Calu3 (cell line): ENCODE results near the gene PLCL2. TPM values are rescaled to one million over a fixed set of nuclear protein-coding genes. Genes with fewer than 3 reads are reported as not detected.

Experiments used
- BruUV-seq: library from RNA; stranded (reverse); fragments of 400-500 nt; replicated peaks from 2 replicates; lab custom pipeline; 2021; lab: Mats Ljungman, UMichigan
- CTCF ChIA-PET: fragments of 300-600 bp; sonication (Branson Sonifier 250); formaldehyde crosslinking; loops from one replicate; lab custom pipeline; 2022; ENCODE audit warnings: antibody characterized with exemption; lab: Charles Lee
- DNase-seq: peaks from one replicate; pipeline ENCODE4 v3.0.0; 2022
- H3K27ac Mint-ChIP-seq: one replicate; pipeline ENCODE4 v1.8.0; 2022; ENCODE audit warnings: mixed read lengths; ENCODE audit not compliant: unreplicated experiment
- H3K27me3 Mint-ChIP-seq: one replicate; pipeline ENCODE4 v1.8.0; 2022; ENCODE audit warnings: mixed read lengths; ENCODE audit not compliant: unreplicated experiment
- H3K36me3 Mint-ChIP-seq: one replicate; pipeline ENCODE4 v1.8.0; 2022; ENCODE audit warnings: mild to moderate bottlenecking, moderate library complexity, mixed read lengths; ENCODE audit not compliant: insufficient read depth, unreplicated experiment
- H3K4me1 Mint-ChIP-seq: one replicate; pipeline ENCODE4 v1.8.0; 2022; ENCODE audit warnings: mild to moderate bottlenecking, low read depth, mixed read lengths; ENCODE audit not compliant: unreplicated experiment
- H3K4me3 Mint-ChIP-seq: one replicate; pipeline ENCODE4 v1.8.0; 2022; ENCODE audit warnings: mild to moderate bottlenecking, low read depth, moderate library complexity, mixed read lengths; ENCODE audit not compliant: unreplicated experiment
- H3K9me3 Mint-ChIP-seq: one replicate; pipeline ENCODE4 v1.8.0; 2022; ENCODE audit warnings: low read depth, mixed read lengths; ENCODE audit not compliant: unreplicated experiment
- CTCF ChIP-seq: fragments of 200-600 bp; IDR thresholded peaks from one replicate; pipeline ENCODE4 v1.8.0; 2022; ENCODE audit warnings: antibody characterized with exemption; ENCODE audit not compliant: unreplicated experiment
- intact Hi-C: fragments of 100-400 bp; cut with micrococcal nuclease; formaldehyde crosslinking; loops from one replicate; pipeline ENCODE4 v1.10.0; 2022; ENCODE audit not compliant: unreplicated experiment
- total RNA-seq: library from RNA; stranded (reverse); gene quantifications from 2 replicates; pipeline ENCODE4 v1.2.3, GENCODE V29; 2022

PLCL2 gene
- total RNA-seq, 1 experiment from 2014 or later, result 5.8 TPM

GRCh38 chr3:17030956-17031652 lies 146.3 kb downstream of the PLCL2 start:
- Mint-ChIP-seq H3K27me3 (no peaks in the 10 kb centered on the region), H3K9me3 (no peaks in the 10 kb centered on the region), H3K4me1 (peaks cover 9% of the 10 kb centered on the region), H3K27ac (no peak overlapping the region), H3K4me3 (no peak overlapping the region), H3K36me3 (no peaks in the 10 kb centered on the region)
- CTCF ChIA-PET, result interaction anchor here (0.7 kb wide), 1 partner anchor 147 kb away, joined by 3 read pairs; no protein-coding TSS in a partner anchor
- intact Hi-C loops, result loop anchor here (5.0 to 10.0 kb wide), 2 partner anchors 116 to 144 kb away; no protein-coding TSS in a partner anchor
- TF ChIP-seq CTCF, result no peak
- no TSS peak for BruUV-seq
- DNase-seq, result no peak

- CTCF ChIA-PET, result no interaction called here
- Mint-ChIP-seq H3K36me3 (no peaks in the 10 kb centered on the region), H3K27me3 (no peaks in the 10 kb centered on the region), H3K4me3 (no peak overlapping the region), H3K4me1 (peaks cover 9% of the 10 kb centered on the region), H3K9me3 (no peaks in the 10 kb centered on the region), H3K27ac (peak overlapping the region; percentile 6)
- peak; percentile 19 for DNase-seq
- no TSS peak for BruUV-seq
- peak; percentile 43 for TF ChIP-seq CTCF
- intact Hi-C loops, result loop anchor here (1.0 to 10.0 kb wide), 4 partner anchors 118 to 431 kb away; no protein-coding TSS in a partner anchor
Measured at GRCh38 chr3:17032407-17033034, 147.8 kb downstream of the PLCL2 start.

- intact Hi-C loops, result loop anchor here (2.0 to 10.0 kb wide), 3 partner anchors 119 to 205 kb away; no protein-coding TSS in a partner anchor
- H3K27ac Mint-ChIP-seq, result no peak overlapping the region
- H3K4me1 Mint-ChIP-seq, result peaks cover 9% of the 10 kb centered on the region
- CTCF ChIA-PET, result no interaction called here
- no peak for TF ChIP-seq CTCF
- DNase-seq, result no peak
- BruUV-seq, result no TSS peak
- no peaks in the 10 kb centered on the region for H3K27me3 Mint-ChIP-seq
- H3K36me3 Mint-ChIP-seq, result no peaks in the 10 kb centered on the region
- H3K4me3 Mint-ChIP-seq, result no peak overlapping the region
- no peaks in the 10 kb centered on the region for H3K9me3 Mint-ChIP-seq
Measured at GRCh38 chr3:17033516-17034168, 148.9 kb downstream of the PLCL2 start.

- Mint-ChIP-seq H3K4me1 (peaks cover 9% of the 10 kb centered on the region), H3K27ac (no peak overlapping the region), H3K36me3 (no peaks in the 10 kb centered on the region), H3K9me3 (no peaks in the 10 kb centered on the region), H3K4me3 (no peak overlapping the region), H3K27me3 (no peaks in the 10 kb centered on the region)
- BruUV-seq, result no TSS peak
- intact Hi-C loops, result loop anchor here (10.0 kb wide), 1 partner anchor 120 kb away; no protein-coding TSS in a partner anchor
- DNase-seq, result no peak
- CTCF ChIA-PET, result interaction anchor here (0.6 kb wide), 1 partner anchor 151 kb away, joined by 3 read pairs; the partner anchor contains the start of gene PLCL2
- no peak for TF ChIP-seq CTCF
Measured at GRCh38 chr3:17035033-17035432, 150.3 kb downstream of the PLCL2 start.
